A673 (cell line): Measurements from ENCODE around the gene SCYL2. TPM values are rescaled to one million over a fixed set of nuclear protein-coding genes. Genes with fewer than 3 reads are reported as not detected.
"Not testable (repeated sequence)": the region's sequence is repeated elsewhere in the genome, so short reads cannot be mapped to it uniquely, and the experiment has no call there.

ENCODE experiments used
- BruUV-seq: library from RNA; stranded (reverse); fragments of 400-500 nt; replicated peaks from 2 replicates; lab custom pipeline; 2021; lab: Mats Ljungman, UMichigan
- CTCF ChIA-PET: fragments of 300-600 bp; sonication (Branson Sonifier 250); formaldehyde crosslinking; loops from one replicate; lab custom pipeline; 2022; ENCODE audit warnings: antibody characterized with exemption; lab: Charles Lee
- POLR2A ChIA-PET: fragments of 300-600 bp; sonication (Branson Sonifier 250); formaldehyde crosslinking; loops from one replicate; lab custom pipeline; 2022; ENCODE audit warnings: antibody characterized with exemption; ENCODE audit not compliant: low non-redundant PET; lab: Charles Lee
- DNase-seq: peaks from one replicate; pipeline ENCODE4 v3.0.0-alpha.2; 2015; ENCODE audit warnings: low spot score
- H3K27ac ChIP-seq: fragments of 200-600 bp; sonication (generic); 2 replicates; pipeline ENCODE4 v1.5.1; 2016; ENCODE audit warnings: mixed run types, low read depth, mild to moderate bottlenecking, mixed read lengths, antibody characterized with exemption, low read length; ENCODE audit not compliant: poor library complexity, severe bottlenecking
- H3K27me3 ChIP-seq: fragments of 200-600 bp; sonication (generic); replicated peaks from 2 replicates; pipeline ENCODE4 v1.6.1; 2017; ENCODE audit warnings: mixed run types, low read depth, mild to moderate bottlenecking, mixed read lengths, antibody characterized with exemption, low read length; ENCODE audit not compliant: insufficient read depth, poor library complexity
- H3K36me3 ChIP-seq: fragments of 200-600 bp; sonication (generic); 2 replicates; pipeline ENCODE4 v1.6.1; 2016; ENCODE audit warnings: mixed run types, mild to moderate bottlenecking, mixed read lengths, antibody characterized with exemption, low read length; ENCODE audit not compliant: insufficient read depth, poor library complexity, severe bottlenecking
- H3K4me1 ChIP-seq: fragments of 200-600 bp; sonication (generic); 2 replicates; pipeline ENCODE4 v1.6.1; 2017; ENCODE audit warnings: mixed run types, mild to moderate bottlenecking, mixed read lengths, antibody characterized with exemption, low read length; ENCODE audit not compliant: insufficient read depth, poor library complexity, severe bottlenecking
- H3K4me3 ChIP-seq: fragments of 200-600 bp; sonication (generic); 2 replicates; pipeline ENCODE4 v1.5.1; 2016; ENCODE audit warnings: low read depth, mixed run types, mild to moderate bottlenecking, mixed read lengths, low read length; ENCODE audit not compliant: poor library complexity, severe bottlenecking
- H3K9me3 ChIP-seq: fragments of 200-600 bp; sonication (generic); 2 replicates; pipeline ENCODE4 v1.6.1; 2016; ENCODE audit warnings: mixed run types, low read depth, mild to moderate bottlenecking, mixed read lengths, antibody characterized with exemption, low read length; ENCODE audit not compliant: poor library complexity, severe bottlenecking
- CTCF ChIP-seq: fragments of 300-800, 200-600 bp; sonication (generic); conservative IDR thresholded peaks from 2 replicates; pipeline ENCODE4 v1.5.1; 2017; ENCODE audit warnings: low read depth, mild to moderate bottlenecking, antibody characterized with exemption, low read length, moderate library complexity, mixed read lengths
- EZH2 ChIP-seq: fragments of 200-600 bp; sonication (generic); IDR thresholded peaks from 2 replicates; pipeline ENCODE4 v1.6.1; 2017; ENCODE audit warnings: borderline replicate concordance, low read depth, mild to moderate bottlenecking, mixed read lengths, antibody characterized with exemption, low read length; ENCODE audit not compliant: poor library complexity, severe bottlenecking
- intact Hi-C: fragments of 100-400 bp; cut with micrococcal nuclease; formaldehyde crosslinking; loops from one replicate; pipeline ENCODE4 v1.10.0; 2022; ENCODE audit not compliant: unreplicated experiment
- total RNA-seq: library from RNA; stranded (reverse); gene quantifications from 2 replicates; pipeline ENCODE4 v1.2.3, GENCODE V29; 2021

SCYL2 gene
- total RNA-seq, 1 experiment from 2014 or later = 61.3 TPM

- ChIA-PET POLR2A (no interaction called here), CTCF (no interaction called here)
- no peaks in the 10 kb centered on the region for H3K36me3 ChIP-seq
- H3K4me1 ChIP-seq = no peaks in the 10 kb centered on the region
- peaks cover 4% of the 10 kb centered on the region for H3K9me3 ChIP-seq
- DNase-seq = no peak
- no peak for TF ChIP-seq EZH2
- TF ChIP-seq CTCF = no peak
- no peaks in the 10 kb centered on the region for H3K27me3 ChIP-seq
- H3K4me3 ChIP-seq = no peak overlapping the region
- no peak overlapping the region for H3K27ac ChIP-seq
- no TSS peak for BruUV-seq
- intact Hi-C loops = no loop called here
Observed at GRCh38 chr12:100279159-100279558, 12.2 kb downstream of the SCYL2 start.

- intact Hi-C loops = no loop called here
Observed at GRCh38 chr12:100279607-100280244, 12.7 kb downstream of the SCYL2 start.

GRCh38 chr12:100284556-100284955 lies 17.6 kb downstream of the SCYL2 start:
- CTCF ChIA-PET, H3K27ac ChIP-seq, intact Hi-C loops, BruUV-seq, H3K4me3 ChIP-seq, DNase-seq, H3K27me3 ChIP-seq, POLR2A ChIA-PET, H3K36me3 ChIP-seq, H3K9me3 ChIP-seq, H3K4me1 ChIP-seq: not testable (repeated sequence)

More at GRCh38 chr12:100279607-100280244, 12.7 kb downstream of the SCYL2 start:
- CTCF ChIA-PET = no interaction called here
- Histone ChIP-seq H3K4me3 (no peak overlapping the region), H3K27me3 (no peaks in the 10 kb centered on the region), H3K9me3 (peaks cover 4% of the 10 kb centered on the region), H3K36me3 (no peaks in the 10 kb centered on the region), H3K4me1 (no peaks in the 10 kb centered on the region), H3K27ac (no peak overlapping the region)
- POLR2A ChIA-PET = no interaction called here
- no peak for DNase-seq
- BruUV-seq = no TSS peak
- no peak for TF ChIP-seq EZH2
- TF ChIP-seq CTCF = no peak

- CTCF ChIA-PET = no interaction called here
- TF ChIP-seq CTCF (no peak), EZH2 (no peak)
Observed at GRCh38 chr12:100289038-100289437, 22.1 kb downstream of the SCYL2 start.

More at GRCh38 chr12:100289038-100289437, 22.1 kb downstream of the SCYL2 start:
- no TSS peak for BruUV-seq
- intact Hi-C loops = no loop called here
- H3K27me3 ChIP-seq = no peaks in the 10 kb centered on the region
- no peak overlapping the region for H3K4me3 ChIP-seq
- no peak for DNase-seq
- H3K9me3 ChIP-seq = no peaks in the 10 kb centered on the region
- no peak overlapping the region for H3K27ac ChIP-seq
- POLR2A ChIA-PET = no interaction called here
- H3K36me3 ChIP-seq = peaks cover 4% of the 10 kb centered on the region
- no peaks in the 10 kb centered on the region for H3K4me1 ChIP-seq
